K562 (cell line): ENCODE measurements around the gene HLA-DOA. TPM values are rescaled to one million over a fixed set of nuclear protein-coding genes. Genes with fewer than 3 reads are reported as not detected.

Experiments
- ATAC-seq: fragments of 200-7000 bp; cut with Tn5 transposase; 3 replicates; pipeline ENCODE4 v1.9.1; 2020; ENCODE audit warnings: moderate library complexity
- BruUV-seq: library from RNA; stranded (reverse); fragments of 400-500 nt; replicated peaks from 2 replicates; lab custom pipeline; 2021; lab: Mats Ljungman, UMichigan
- CTCF ChIA-PET: fragments of 300-600 bp; formaldehyde crosslinking; extraction: SDS; loops from one replicate; lab custom pipeline; 2021; ENCODE audit warnings: low intra/inter-chr PET ratio; lab: Yijun Ruan, JAX
- POLR2A ChIA-PET: fragments of 300-600, 350-650 bp; sonication (Branson Sonifier 250); formaldehyde crosslinking; extraction: SDS; loops from one replicate; lab custom pipeline; 2021; ENCODE audit warnings: antibody characterized with exemption, inconsistent platforms; lab: Yijun Ruan, JAX
- DNase-seq, 4 experiments: peaks; one replicate each; pipeline versions ENCODE4 v3.0.0 to v3.0.0-alpha.2; 2011 to 2018; ENCODE audit warnings: low spot score in 3 of 4, mixed read lengths in 3 of 4; ENCODE audit errors: extremely low read depth in 1 of 4
- FAIRE-seq: peaks from 2 replicates; lab custom pipeline; 2011; peaks lifted over from hg19 to GRCh38; lab: Jason Lieb, UNC
- H2AFZ ChIP-seq: 2 replicates; pipeline ENCODE4 v1.6.0; 2011; ENCODE audit warnings: low read depth, low read length, control low read depth, inconsistent platforms
- H3K27ac ChIP-seq: fragments of 200-600 bp; 3 replicates; pipeline ENCODE4 v1.8.0; 2011; ENCODE audit warnings: low read depth, mild to moderate bottlenecking, control low read depth, inconsistent platforms, low read length, moderate library complexity, mixed read lengths; ENCODE audit errors: extremely low read depth
- H3K27me3 ChIP-seq, 2 experiments: fragments of 300-600 bp in 1 of 2; 2 replicates in 1 of 2; 3 replicates in 1 of 2; pipeline versions ENCODE4 v1.6.0 to v1.8.0; 2011; ENCODE audit warnings: inconsistent platforms in 2 of 2, low read length in 2 of 2, mild to moderate bottlenecking in 1 of 2, mixed read lengths in 1 of 2, moderate library complexity in 1 of 2; ENCODE audit not compliant: control insufficient read depth in 2 of 2, insufficient read depth in 2 of 2
- H3K36me3 ChIP-seq: fragments of 300-600 bp; 3 replicates; pipeline ENCODE4 v1.8.0; 2011; ENCODE audit warnings: mild to moderate bottlenecking, low read length, inconsistent platforms; ENCODE audit not compliant: control insufficient read depth, insufficient read depth
- H3K4me1 ChIP-seq, 2 experiments: fragments of 200-600 bp in 1 of 2; replicated peaks in 1 of 2; 2 replicates in 1 of 2; 3 replicates in 1 of 2; pipeline versions ENCODE4 v1.5.1 to v1.8.0; 2011; ENCODE audit warnings: inconsistent platforms in 2 of 2, low read length in 2 of 2, mild to moderate bottlenecking in 1 of 2, mixed read lengths in 1 of 2, moderate library complexity in 1 of 2; ENCODE audit not compliant: control insufficient read depth in 2 of 2, insufficient read depth in 2 of 2
- H3K4me2 ChIP-seq: 2 replicates; pipeline ENCODE4 v1.6.1; 2011; ENCODE audit warnings: low read length, control low read depth, inconsistent platforms, mixed read lengths; ENCODE audit not compliant: insufficient read depth
- H3K4me3 ChIP-seq: fragments of 200-600 bp; sonication (generic), shearing (Covaris generic); 2 replicates; pipeline ENCODE4 v1.5.1; 2016; ENCODE audit warnings: control low read depth, inconsistent platforms
- H3K79me2 ChIP-seq: fragments of 200-600 bp; 3 replicates; pipeline ENCODE4 v1.8.0; 2011; ENCODE audit warnings: low read length, inconsistent platforms; ENCODE audit not compliant: control insufficient read depth, insufficient read depth
- H3K9ac ChIP-seq, 2 experiments: 2 replicates each; pipeline versions ENCODE4 v1.6.0 to v1.6.1; 2011; ENCODE audit warnings: low read depth in 2 of 2, low read length in 2 of 2, control low read depth in 1 of 2, inconsistent platforms in 1 of 2, mild to moderate bottlenecking in 1 of 2, mixed read lengths in 1 of 2; ENCODE audit not compliant: insufficient read depth in 1 of 2
- H3K9me1 ChIP-seq: one replicate; pipeline ENCODE4 v1.6.0; 2011; ENCODE audit warnings: inconsistent platforms, mild to moderate bottlenecking, low read length, moderate library complexity; ENCODE audit not compliant: control insufficient read depth, insufficient read depth
- H3K9me3 ChIP-seq: replicated peaks from 2 replicates; pipeline ENCODE4 v1.5.1; 2011; ENCODE audit warnings: low read depth, low read length, inconsistent platforms; ENCODE audit not compliant: control insufficient read depth, insufficient read depth
- H4K20me1 ChIP-seq: replicated peaks from 2 replicates; pipeline ENCODE4 v1.6.1; 2011; ENCODE audit warnings: low read length, inconsistent platforms, mixed read lengths; ENCODE audit not compliant: control insufficient read depth, insufficient read depth
- CHD4 ChIP-seq: fragments of 200-600 bp; sonication (generic); IDR thresholded peaks from 3 replicates; pipeline ENCODE4 v1.6.1; 2012; ENCODE audit warnings: low read depth, mild to moderate bottlenecking, mixed read lengths, low read length, inconsistent platforms; ENCODE audit not compliant: insufficient read depth, insufficient replicate concordance, poor library complexity, severe bottlenecking
- EP400 ChIP-seq: fragments of 450-650 bp; IDR thresholded peaks from 2 replicates; pipeline ENCODE4 v1.6.1; 2017; ENCODE audit warnings: antibody characterized with exemption, mild to moderate bottlenecking, moderate library complexity
- GMEB1 ChIP-seq: fragments of 250-450 bp; sonication (Bioruptor Pico); IDR thresholded peaks from 2 replicates; pipeline ENCODE4 v1.4.0; 2020; ENCODE audit warnings: mild to moderate bottlenecking
- KLF13 ChIP-seq: fragments of 450-650 bp; IDR thresholded peaks from 2 replicates; pipeline ENCODE4 v1.6.1; 2016; ENCODE audit warnings: missing genetic modification characterization, low read depth, mild to moderate bottlenecking, missing compliant biosample characterization, moderate library complexity, borderline replicate concordance
- MAZ ChIP-seq, 2 experiments: fragments of 450-650 bp in 1 of 2; sonication (generic) in 1 of 2; formaldehyde crosslinking; IDR thresholded peaks in 1 of 2; conservative IDR thresholded peaks in 1 of 2; 2 replicates each; pipeline versions ENCODE4 v1.4.0 to v1.5.0; 2020; ENCODE audit warnings: mild to moderate bottlenecking in 1 of 2, missing genetic modification reagents in 1 of 2
- PPARD ChIP-seq: fragments of 250-450 bp; sonication (Bioruptor Pico); IDR thresholded peaks from 2 replicates; pipeline ENCODE4 v1.8.0; 2022; ENCODE audit warnings: inconsistent platforms, mild to moderate bottlenecking, moderate library complexity
- RBM34 ChIP-seq: fragments of 200-400 bp; formaldehyde crosslinking; IDR thresholded peaks from 2 replicates; pipeline ENCODE4 v1.6.1; 2018; ENCODE audit warnings: low read length, borderline replicate concordance; ENCODE audit not compliant: insufficient read depth
- RFX1 ChIP-seq: fragments of 450-650 bp; IDR thresholded peaks from 2 replicates; pipeline ENCODE4 v1.6.1; 2016; ENCODE audit warnings: mild to moderate bottlenecking, moderate library complexity
- SMARCB1 ChIP-seq: IDR thresholded peaks from 2 replicates; pipeline ENCODE4 v1.6.1; 2011; ENCODE audit warnings: improper control_type of control experiment, low read depth; ENCODE audit not compliant: insufficient read length
- SRSF9 ChIP-seq: fragments of 200-400 bp; formaldehyde crosslinking; IDR thresholded peaks from 2 replicates; pipeline ENCODE4 v1.6.1; 2017; ENCODE audit warnings: low read depth, low read length, borderline replicate concordance
- TRIM24 ChIP-seq, 2 experiments: fragments of 450-650 bp; IDR thresholded peaks; 2 replicates each; pipeline ENCODE4 v1.6.1; 2016
- XRCC5 ChIP-seq: fragments of 200-400 bp; formaldehyde crosslinking; IDR thresholded peaks from 2 replicates; pipeline ENCODE4 v1.6.1; 2017; ENCODE audit warnings: low read depth, mild to moderate bottlenecking, low read length
- ZNF175 ChIP-seq: fragments of 200-800 bp; sonication (Bioruptor generic); IDR thresholded peaks from 2 replicates; pipeline ENCODE4 v1.6.1; 2016; ENCODE audit warnings: low read depth, mild to moderate bottlenecking, missing genetic modification characterization, missing compliant biosample characterization
- ZNF197 ChIP-seq: fragments of 200-800 bp; sonication (Bioruptor generic); IDR thresholded peaks from 2 replicates; pipeline ENCODE4 v1.6.1; 2016; ENCODE audit warnings: low read depth, missing genetic modification characterization, missing compliant biosample characterization
- WGBS: fragments of 100-300 bp; shearing (Covaris generic); methylation state at CpG from one replicate; pipeline ENCODE4 v1.1.6; 2016; ENCODE audit warnings: low coverage, mixed read lengths; ENCODE audit not compliant: insufficient coverage; ENCODE audit errors: missing lambda C conversion rate; 5-methylcytosine and 5-hydroxymethylcytosine counted together
- in situ Hi-C: fragments of 300-500 bp; cut with MboI; formaldehyde crosslinking; loops from 4 replicates; pipeline ENCODE4 v1.15.0; 2018; ENCODE audit warnings: inconsistent platforms, mixed read lengths
- intact Hi-C: fragments of 100-400 bp; cut with micrococcal nuclease; formaldehyde crosslinking; loops from 2 replicates; pipeline ENCODE4 v1.14.2; 2022
- polyA plus RNA-seq, 8 experiments: library from polyadenylated mRNA; depleted of rRNA in 4 of 8; stranded (reverse) in 5 of 8; unstranded in 3 of 8; fragments of >200 nt; fragmentation: Nextera tagmentation in 2 of 8; fragmentation: Illumina TruSeq in 1 of 8; extraction: Ambion mirVana in 2 of 8; extraction: Trizol in 1 of 8; gene quantifications; 2 replicates each; pipeline versions ENCODE4 v1.2.1 to v1.2.3, GENCODE V29; 2011 to 2014; ENCODE audit warnings: inconsistent platforms in 1 of 8, missing spikeins in 1 of 8
- total RNA-seq, 7 experiments: library from RNA; depleted of rRNA in 6 of 7; stranded (reverse); fragments of >200 nt in 6 of 7; fragmentation: Illumina TruSeq in 2 of 7; extraction: Trizol in 2 of 7; gene quantifications; 2 replicates each; pipeline versions ENCODE4 v1.2.1 to v1.2.3, GENCODE V29; 2011 to 2021; ENCODE audit warnings: low replicate concordance in 1 of 7

HLA-DOA gene
- total and polyA plus RNA-seq, 9 of the 15 experiments (the other 6 are each of a cell fraction or from before 2014, with no cell fraction given): 0.07 TPM; not detected in 8

- BruUV-seq: no TSS peak
- Histone ChIP-seq H3K9ac (no peak overlapping the region), H4K20me1 (no peaks in the 10 kb centered on the region), H3K9me3 (no peaks in the 10 kb centered on the region), H3K27ac (no peak overlapping the region), H3K4me2 (no peak overlapping the region), H3K4me3 (no peak overlapping the region), H3K27me3 (peaks cover 9 to 19% of the 10 kb centered on the region in 2 experiments; a peak in 3 of 5 replicates), H2AFZ (no peak overlapping the region), H3K4me1 (no peaks in the 10 kb centered on the region), H3K36me3 (no peaks in the 10 kb centered on the region), H3K9me1 (no peaks in the 10 kb centered on the region)
- no peak for FAIRE-seq
- CTCF ChIA-PET: interaction anchor here (0.6 kb wide), 1 partner anchor 88 kb away, joined by 4 read pairs; no protein-coding TSS in a partner anchor
- intact Hi-C loops (no loop called here), in situ Hi-C loops (no loop called here)
- POLR2A ChIA-PET: interaction anchor here (0.6 to 1.3 kb wide), 4 partner anchors 19 to 274 kb away, joined by 3 to 5 read pairs (median 4); no protein-coding TSS in a partner anchor
- no peak for DNase-seq
- ATAC-seq: no peak
- WGBS: 2% methylated on average over 6 of the region's 6 CpGs
- TF ChIP-seq RFX1 (no peak), CHD4 (no peak), KLF13 (no peak), XRCC5 (no peak), MAZ (CRISPR knock-in tag; conservative IDR thresholded peaks at IDR 0.05 in 1 of 2, IDR thresholded peaks at IDR 0.05 in 1 of 2) (no peak), SMARCB1 (no peak), RBM34 (no peak), ZNF175 (CRISPR knock-in tag) (no peak), SRSF9 (no peak), TRIM24 (IDR thresholded peaks at IDR 0.05) (no peak), GMEB1 (no peak), EP400 (no peak), PPARD (CRISPR knock-in tag) (no peak), ZNF197 (no peak)
- TF ChIP-seq, all 486 proteins: peak for 0
- no peaks in the 10 kb centered on the region for H3K79me2 ChIP-seq
Observed at GRCh38 chr6:33050014-33050810, 40.8 kb upstream of the HLA-DOA start.
